HL-60 (cell line): ENCODE results near the gene LIN37.
"Not testable (repeated sequence)": the region's sequence is repeated elsewhere in the genome, so short reads cannot be mapped to it uniquely, and the experiment has no call there.

Source experiments
- DNase-seq, 2 experiments: peaks; one replicate each; pipeline ENCODE4 v3.0.0-alpha.2; 2010 to 2020; ENCODE audit warnings: low read depth in 1 of 2, low spot score in 1 of 2
- H3K27ac ChIP-seq: fragments of 250-450 bp; sonication (Bioruptor Pico); replicated peaks from 2 replicates; pipeline ENCODE4 v1.5.1; 2020; ENCODE audit warnings: mild to moderate bottlenecking, moderate library complexity
- H3K27me3 ChIP-seq: fragments of 250-450 bp; sonication (Bioruptor Pico); 2 replicates; pipeline ENCODE4 v1.5.1; 2021; ENCODE audit warnings: mild to moderate bottlenecking, moderate library complexity; ENCODE audit not compliant: insufficient read depth, poor library complexity, severe bottlenecking
- H3K4me3 ChIP-seq: replicated peaks from 2 replicates; pipeline ENCODE4 v1.5.1; 2011; ENCODE audit warnings: mild to moderate bottlenecking, control low read depth, low read length; ENCODE audit not compliant: insufficient read depth
- CTCF ChIP-seq: IDR thresholded peaks from one replicate; pipeline ENCODE4 v1.5.1; 2011; ENCODE audit warnings: low read length, control low read depth, inconsistent platforms; ENCODE audit not compliant: insufficient read depth
- GABPA ChIP-seq: IDR thresholded peaks from 2 replicates; pipeline ENCODE4 v1.6.1; 2012; ENCODE audit warnings: low read depth
- POLR2AphosphoS5 ChIP-seq: IDR thresholded peaks from 2 replicates; pipeline ENCODE4 v1.6.1; 2012; ENCODE audit warnings: low read depth
- REST ChIP-seq: IDR thresholded peaks from 2 replicates; pipeline ENCODE4 v1.6.1; 2012; ENCODE audit warnings: low read depth; ENCODE audit not compliant: insufficient replicate concordance
- SPI1 ChIP-seq: IDR thresholded peaks from 2 replicates; pipeline ENCODE4 v1.6.1; 2012; ENCODE audit warnings: low read depth, mild to moderate bottlenecking, borderline replicate concordance

LIN37 gene

GRCh38 chr19:35767288-35768081, 19.1 kb downstream of the LIN37 start:
- no peak for DNase-seq
- TF ChIP-seq GABPA (no peak), POLR2AphosphoS5 (no peak), SPI1 (no peak), CTCF (no peak), REST (no peak)
- no peak overlapping the region for H3K4me3 ChIP-seq
- H3K27ac ChIP-seq: no peak overlapping the region
- H3K27me3 ChIP-seq: no peaks in the 10 kb centered on the region

GRCh38 chr19:35768082-35768421, 19.7 kb downstream of the LIN37 start:
- Histone ChIP-seq H3K27ac (no peak overlapping the region), H3K27me3 (no peaks in the 10 kb centered on the region), H3K4me3 (no peak overlapping the region)
- TF ChIP-seq SPI1 (no peak), POLR2AphosphoS5 (no peak), CTCF (no peak), REST (no peak), GABPA (no peak)
- no peak for DNase-seq

- not testable (repeated sequence) for H3K4me3 ChIP-seq, DNase-seq, H3K27ac ChIP-seq, H3K27me3 ChIP-seq
These were observed 24.0 kb downstream of the LIN37 start for GRCh38 chr19:35772362-35772761.

- H3K4me3 ChIP-seq: no peak overlapping the region
- H3K27ac ChIP-seq: no peak overlapping the region
- TF ChIP-seq GABPA (no peak), CTCF (no peak), SPI1 (no peak), POLR2AphosphoS5 (no peak), REST (no peak)
- no peaks in the 10 kb centered on the region for H3K27me3 ChIP-seq
- DNase-seq: no peak
These were observed 24.8 kb downstream of the LIN37 start for GRCh38 chr19:35773020-35773806.
